D721Med (cell line): ENCODE results near the gene LYRM2.

ENCODE experiments used
- DNase-seq: peaks from one replicate; pipeline ENCODE4 v3.0.0; 2011; ENCODE audit warnings: low spot score; ENCODE audit not compliant: insufficient read length
- FAIRE-seq: peaks from 2 replicates; lab custom pipeline; 2011; peaks lifted over from hg19 to GRCh38; lab: Jason Lieb, UNC
- TF ChIP-seq, protein P1 (sequence below): IDR thresholded peaks from 2 replicates; pipeline ENCODE4 v1.5.1; 2012; ENCODE audit warnings: mild to moderate bottlenecking, control low read depth; ENCODE audit not compliant: insufficient read depth; ENCODE audit errors: missing control alignments

Gene LYRM2

DNA sequence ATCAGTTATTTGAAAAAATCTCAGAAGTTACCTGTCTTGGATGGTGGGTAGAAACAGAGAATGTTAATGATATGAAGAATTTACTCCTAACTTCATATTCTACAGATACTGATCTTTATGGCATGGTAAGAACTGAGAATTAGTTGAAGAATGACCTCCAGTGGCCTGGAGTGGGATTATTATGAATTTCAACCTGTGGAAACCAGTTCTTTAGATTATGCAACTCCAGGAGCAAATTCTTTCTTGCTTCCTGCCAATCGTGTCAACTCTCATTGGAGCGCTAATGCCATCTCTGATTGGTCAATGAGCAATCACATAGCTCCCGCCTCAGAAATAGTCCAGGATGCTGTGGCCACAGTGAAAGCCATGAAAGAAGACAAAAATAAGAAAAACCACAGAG is 40.6 kb downstream of the LYRM2 start:
- TF ChIP-seq, protein P1, sequence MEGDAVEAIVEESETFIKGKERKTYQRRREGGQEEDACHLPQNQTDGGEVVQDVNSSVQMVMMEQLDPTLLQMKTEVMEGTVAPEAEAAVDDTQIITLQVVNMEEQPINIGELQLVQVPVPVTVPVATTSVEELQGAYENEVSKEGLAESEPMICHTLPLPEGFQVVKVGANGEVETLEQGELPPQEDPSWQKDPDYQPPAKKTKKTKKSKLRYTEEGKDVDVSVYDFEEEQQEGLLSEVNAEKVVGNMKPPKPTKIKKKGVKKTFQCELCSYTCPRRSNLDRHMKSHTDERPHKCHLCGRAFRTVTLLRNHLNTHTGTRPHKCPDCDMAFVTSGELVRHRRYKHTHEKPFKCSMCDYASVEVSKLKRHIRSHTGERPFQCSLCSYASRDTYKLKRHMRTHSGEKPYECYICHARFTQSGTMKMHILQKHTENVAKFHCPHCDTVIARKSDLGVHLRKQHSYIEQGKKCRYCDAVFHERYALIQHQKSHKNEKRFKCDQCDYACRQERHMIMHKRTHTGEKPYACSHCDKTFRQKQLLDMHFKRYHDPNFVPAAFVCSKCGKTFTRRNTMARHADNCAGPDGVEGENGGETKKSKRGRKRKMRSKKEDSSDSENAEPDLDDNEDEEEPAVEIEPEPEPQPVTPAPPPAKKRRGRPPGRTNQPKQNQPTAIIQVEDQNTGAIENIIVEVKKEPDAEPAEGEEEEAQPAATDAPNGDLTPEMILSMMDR, result peak; percentile 49
- DNase-seq, result no peak
- FAIRE-seq, result no peak

DNA sequence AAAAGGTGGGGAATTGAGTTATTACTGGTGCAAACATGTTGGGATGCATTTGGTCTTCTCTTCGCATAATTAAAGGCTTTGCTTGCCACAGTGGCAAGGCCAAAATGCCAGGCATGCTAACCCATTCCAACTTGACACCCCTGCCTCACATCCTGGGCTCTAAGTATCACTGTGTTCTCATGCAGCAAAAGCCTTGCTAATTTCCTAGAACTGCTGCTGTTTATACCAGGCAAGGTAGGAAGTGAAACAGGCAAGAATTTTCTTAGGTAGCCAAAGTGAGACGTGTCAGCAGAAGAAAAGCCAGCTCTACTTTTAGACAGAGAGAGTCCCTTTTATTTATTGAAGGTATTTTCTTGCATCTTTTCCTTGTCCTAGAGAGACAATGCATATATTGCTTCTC is 41.2 kb downstream of the LYRM2 start:
- TF ChIP-seq, protein P1, result no peak
- no peak for DNase-seq
- FAIRE-seq, result no peak

DNA sequence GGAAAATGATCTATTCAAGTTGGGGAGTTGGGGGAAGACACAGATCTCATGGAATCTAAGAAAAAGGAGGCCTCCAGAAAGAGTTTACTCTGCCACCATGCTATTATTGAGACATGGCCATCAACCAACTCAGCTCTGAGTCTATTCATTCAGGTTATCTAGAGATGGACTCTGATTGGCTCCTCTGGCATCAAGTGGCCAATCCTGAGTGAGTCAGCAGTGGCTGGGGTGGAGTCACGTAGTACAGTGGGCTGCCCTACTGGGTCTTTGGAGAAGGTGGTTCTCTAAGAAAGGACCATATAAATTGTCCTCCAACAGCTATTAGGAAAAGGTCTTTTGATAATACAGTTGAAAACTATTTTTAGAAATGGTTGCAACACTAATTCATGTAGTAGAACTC is 42.1 kb downstream of the LYRM2 start:
- DNase-seq, result no peak
- TF ChIP-seq, protein P1, result no peak
- FAIRE-seq, result no peak

DNA sequence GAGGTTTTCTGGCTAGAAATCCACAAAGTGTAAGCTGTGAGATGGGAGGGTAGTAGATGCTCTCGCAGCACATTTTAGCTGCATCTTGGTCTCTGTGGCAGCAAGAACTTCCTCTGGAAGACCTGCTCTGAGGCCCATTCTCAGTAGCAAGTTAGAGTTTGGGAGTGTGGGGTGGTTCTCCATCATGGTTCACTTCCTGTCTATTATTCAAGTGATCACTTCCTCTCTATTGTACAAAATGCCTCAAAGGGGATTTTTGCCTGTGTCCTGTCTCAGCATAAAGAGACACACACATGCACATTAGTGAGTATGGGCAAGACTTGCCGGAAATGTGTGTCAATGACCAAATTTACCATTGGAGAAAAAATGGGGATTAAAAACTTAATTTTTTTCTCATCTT is 42.5 kb downstream of the LYRM2 start:
- no peak for FAIRE-seq
- DNase-seq, result no peak
- TF ChIP-seq, protein P1, result no peak

DNA sequence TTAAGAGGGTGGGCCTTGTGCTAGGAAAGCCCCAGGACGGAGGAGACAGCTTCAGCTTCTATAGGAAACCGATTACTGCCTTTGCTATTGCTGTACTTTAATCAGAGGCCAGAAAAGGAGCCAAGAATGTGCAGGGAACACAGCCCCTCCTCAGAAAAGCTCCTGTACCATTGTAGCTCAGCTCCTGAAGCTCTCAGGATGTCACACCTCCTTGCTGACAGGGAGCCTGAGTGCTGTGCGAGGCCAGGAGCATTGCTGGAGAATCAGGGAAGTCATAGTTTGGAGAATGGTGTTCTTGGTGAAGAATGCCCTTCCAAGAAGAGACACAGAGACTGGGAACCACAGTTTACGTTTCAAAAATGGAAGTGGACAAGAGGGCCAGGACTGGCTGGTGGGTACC is 46.8 kb downstream of the LYRM2 start:
- DNase-seq (no peak), FAIRE-seq (no peak)
- TF ChIP-seq, protein P1, result no peak

DNA sequence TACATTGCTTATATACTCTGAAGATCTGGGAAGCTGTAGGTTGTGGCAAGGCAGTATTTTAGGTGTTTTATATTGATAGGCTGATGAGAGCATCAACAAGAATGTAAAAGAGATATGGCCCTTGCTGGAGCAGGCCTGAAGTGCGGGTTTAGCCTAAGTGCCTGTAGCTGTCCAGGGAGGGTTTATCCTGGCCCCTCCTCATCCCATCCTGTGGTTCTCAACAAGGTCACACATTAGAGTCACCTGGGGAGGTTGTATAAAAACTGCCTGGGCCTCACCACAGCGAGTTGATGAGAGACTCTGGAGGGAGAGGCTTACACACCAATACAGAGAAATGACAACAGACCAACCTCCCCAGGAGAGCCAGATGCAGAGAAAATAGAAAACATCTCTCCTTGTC is 48.4 kb downstream of the LYRM2 start:
- no peak for DNase-seq
- TF ChIP-seq, protein P1, result no peak

DNA sequence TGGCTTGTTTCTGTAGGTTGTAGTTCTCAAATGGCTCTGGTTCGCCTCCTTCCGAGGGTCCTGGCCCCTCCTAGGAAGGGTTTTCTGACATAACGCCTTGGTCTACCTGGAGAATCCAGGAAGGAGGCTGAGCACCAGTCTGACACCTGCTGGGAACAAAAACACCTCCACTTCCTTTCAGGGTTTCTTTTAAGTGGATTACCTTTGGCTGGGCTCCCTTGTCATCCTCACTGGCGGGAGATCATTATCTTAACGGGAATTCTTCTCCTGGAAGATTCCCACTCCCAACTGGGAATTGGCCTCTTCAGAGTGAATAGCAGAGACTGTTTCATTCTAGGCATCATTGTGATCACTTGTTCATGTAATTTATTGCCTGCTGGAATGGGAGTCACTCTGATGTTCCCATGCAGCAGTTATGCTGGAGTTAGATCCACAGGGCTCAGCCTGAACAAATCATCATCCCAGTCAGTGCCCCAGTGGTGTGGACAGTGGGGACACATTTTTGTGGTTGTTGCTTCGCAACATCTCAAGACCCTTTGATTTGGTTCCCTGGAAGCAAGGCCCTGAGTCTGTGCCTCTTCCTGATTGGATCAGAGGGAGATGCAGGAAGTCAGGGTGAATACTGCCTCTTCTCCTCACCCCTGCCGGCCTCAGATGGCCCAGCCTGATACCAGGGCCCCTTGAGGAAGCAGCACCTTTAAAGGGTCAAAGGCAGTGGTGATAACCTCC is 49.1 kb downstream of the LYRM2 start:
- no peak for DNase-seq
- TF ChIP-seq, protein P1, result no peak
- no peak for FAIRE-seq

More for the DNA sequence above, 48.4 kb downstream of the LYRM2 start:
- FAIRE-seq, result no peak
